GM12873 (cell line): ENCODE results near the gene HS3ST5.

Source experiments
- CTCF ChIP-seq: IDR thresholded peaks from 2 replicates; pipeline ENCODE4 v1.5.1; 2012; ENCODE audit warnings: low read depth, mild to moderate bottlenecking, moderate library complexity, low read length, control low read depth; ENCODE audit not compliant: insufficient read depth; ENCODE audit errors: missing control alignments

HS3ST5 gene

GRCh38 chr6:114085211-114085610 lies 257.6 kb downstream of the HS3ST5 start:
- no peak for TF ChIP-seq CTCF

- no peak for TF ChIP-seq CTCF
Observed at GRCh38 chr6:114084327-114084890, 258.4 kb downstream of the HS3ST5 start.

- no peak for TF ChIP-seq CTCF
Observed at GRCh38 chr6:114083251-114083650, 259.6 kb downstream of the HS3ST5 start.

GRCh38 chr6:114081730-114082129 lies 261.1 kb downstream of the HS3ST5 start:
- TF ChIP-seq CTCF: no peak

- TF ChIP-seq CTCF: no peak
Observed at GRCh38 chr6:114080891-114081510, 261.8 kb downstream of the HS3ST5 start.

GRCh38 chr6:114075777-114076176 lies 267.0 kb downstream of the HS3ST5 start:
- no peak for TF ChIP-seq CTCF

- TF ChIP-seq CTCF: no peak
Observed at GRCh38 chr6:114075300-114075699, 267.5 kb downstream of the HS3ST5 start.
